ENCODE results near the gene SNAP29. TPM values are rescaled to one million over a fixed set of nuclear protein-coding genes. Genes with fewer than 3 reads are reported as not detected.

Gene SNAP29
- total and polyA plus RNA-seq, 12 donors, result 15.1 to 76.5 (median 24.7) TPM

DNA sequence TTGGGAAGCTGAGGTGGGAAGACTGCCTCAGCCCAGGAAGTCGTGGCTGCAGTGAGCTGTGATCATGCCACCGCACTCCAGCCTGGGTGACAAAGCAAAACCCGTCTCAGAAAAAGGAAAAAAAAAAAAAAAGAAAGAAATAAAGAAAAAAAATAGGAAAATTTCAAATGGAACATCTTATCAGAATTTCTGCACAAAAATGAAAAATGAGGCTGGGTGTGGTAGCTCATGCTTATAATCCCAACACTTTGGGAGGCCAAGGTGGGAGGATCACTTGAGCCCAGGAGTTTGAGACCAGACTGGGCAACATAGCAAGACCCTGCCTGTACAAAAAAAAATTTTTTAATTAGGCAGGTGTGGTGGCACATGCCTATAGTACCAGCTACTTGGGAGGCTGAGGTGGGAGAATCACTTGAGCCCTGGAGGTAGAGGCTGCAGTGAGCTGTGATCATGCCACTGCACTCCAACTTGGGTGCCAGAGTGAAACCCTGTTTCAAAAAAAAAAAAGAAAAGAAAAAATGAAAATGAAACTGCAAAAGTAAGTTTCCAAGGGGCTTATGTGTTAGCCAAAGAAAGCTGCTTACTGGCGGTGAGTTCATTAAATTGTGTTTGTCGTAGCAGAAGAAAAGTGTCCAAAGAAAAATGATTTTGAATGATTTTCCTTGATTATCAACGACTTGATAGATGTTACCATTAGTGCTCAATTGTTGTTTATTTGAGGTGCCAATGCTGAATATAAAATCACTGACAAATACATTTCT, 50.9 kb downstream of the SNAP29 start:
- Histone ChIP-seq H3K4me1 (replicated peaks in 1 of 2) (no peaks in the 10 kb centered on the region), H3K9me3 (replicated peaks in 1 of 3) (no peaks in the 10 kb centered on the region), H3K27me3 (no peaks in the 10 kb centered on the region), H3K4me3 (no peak overlapping the region), H3K27ac (no peak overlapping the region), H3K36me3 (replicated peaks in 1 of 2) (no peaks in the 10 kb centered on the region)
- intact Hi-C loops (cut with DNase I), result no loop called here
- TF ChIP-seq, protein P1, sequence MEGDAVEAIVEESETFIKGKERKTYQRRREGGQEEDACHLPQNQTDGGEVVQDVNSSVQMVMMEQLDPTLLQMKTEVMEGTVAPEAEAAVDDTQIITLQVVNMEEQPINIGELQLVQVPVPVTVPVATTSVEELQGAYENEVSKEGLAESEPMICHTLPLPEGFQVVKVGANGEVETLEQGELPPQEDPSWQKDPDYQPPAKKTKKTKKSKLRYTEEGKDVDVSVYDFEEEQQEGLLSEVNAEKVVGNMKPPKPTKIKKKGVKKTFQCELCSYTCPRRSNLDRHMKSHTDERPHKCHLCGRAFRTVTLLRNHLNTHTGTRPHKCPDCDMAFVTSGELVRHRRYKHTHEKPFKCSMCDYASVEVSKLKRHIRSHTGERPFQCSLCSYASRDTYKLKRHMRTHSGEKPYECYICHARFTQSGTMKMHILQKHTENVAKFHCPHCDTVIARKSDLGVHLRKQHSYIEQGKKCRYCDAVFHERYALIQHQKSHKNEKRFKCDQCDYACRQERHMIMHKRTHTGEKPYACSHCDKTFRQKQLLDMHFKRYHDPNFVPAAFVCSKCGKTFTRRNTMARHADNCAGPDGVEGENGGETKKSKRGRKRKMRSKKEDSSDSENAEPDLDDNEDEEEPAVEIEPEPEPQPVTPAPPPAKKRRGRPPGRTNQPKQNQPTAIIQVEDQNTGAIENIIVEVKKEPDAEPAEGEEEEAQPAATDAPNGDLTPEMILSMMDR (IDR thresholded peaks at IDR 0.05), result no peak
- TF ChIP-seq POLR2A (IDR thresholded peaks at IDR 0.05), result no peak
- 73 to 86% (median 78%) methylated on average over 6 of the region's 6 CpGs for WGBS, 4 donors
- no peak for DNase-seq

DNA sequence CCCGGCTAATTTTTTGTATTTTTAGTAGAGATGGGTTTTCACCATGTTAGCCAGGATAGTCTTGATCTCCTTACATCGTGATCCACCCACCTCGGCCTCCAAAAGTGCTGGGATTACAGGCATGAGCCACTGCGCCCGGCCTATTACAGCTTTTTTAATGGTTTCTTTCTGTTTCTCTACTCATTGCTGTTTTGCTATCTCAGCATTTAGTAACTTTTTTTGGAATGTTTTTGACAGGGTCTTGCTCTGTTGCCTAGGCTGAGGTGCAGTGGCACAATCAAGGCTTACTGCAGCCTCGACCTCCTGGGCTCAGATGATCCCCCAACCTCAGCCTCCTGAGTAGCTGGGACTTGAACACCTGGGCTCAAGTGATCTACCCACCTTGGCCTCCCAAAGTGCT, 53.7 kb downstream of the SNAP29 start:
- no peaks in the 10 kb centered on the region for H3K9me3 ChIP-seq (replicated peaks in 1 of 3)
- no peaks in the 10 kb centered on the region for H3K36me3 ChIP-seq (replicated peaks in 1 of 2)
- no peaks in the 10 kb centered on the region for H3K27me3 ChIP-seq
- intact Hi-C loops (cut with DNase I), result no loop called here
- 84 to 90% (median 89%) methylated on average over 6 of the region's 6 CpGs for WGBS, 4 donors
- H3K4me3 ChIP-seq, result no peak overlapping the region
- peaks cover 0 to 5% of the 10 kb centered on the region in 2 donors for H3K4me1 ChIP-seq (replicated peaks in 1 of 2)
- no peak for TF ChIP-seq POLR2A (IDR thresholded peaks at IDR 0.05)
- TF ChIP-seq, protein P1 (IDR thresholded peaks at IDR 0.05), result no peak
- DNase-seq, result no peak
- H3K27ac ChIP-seq, result no peak overlapping the region

DNA sequence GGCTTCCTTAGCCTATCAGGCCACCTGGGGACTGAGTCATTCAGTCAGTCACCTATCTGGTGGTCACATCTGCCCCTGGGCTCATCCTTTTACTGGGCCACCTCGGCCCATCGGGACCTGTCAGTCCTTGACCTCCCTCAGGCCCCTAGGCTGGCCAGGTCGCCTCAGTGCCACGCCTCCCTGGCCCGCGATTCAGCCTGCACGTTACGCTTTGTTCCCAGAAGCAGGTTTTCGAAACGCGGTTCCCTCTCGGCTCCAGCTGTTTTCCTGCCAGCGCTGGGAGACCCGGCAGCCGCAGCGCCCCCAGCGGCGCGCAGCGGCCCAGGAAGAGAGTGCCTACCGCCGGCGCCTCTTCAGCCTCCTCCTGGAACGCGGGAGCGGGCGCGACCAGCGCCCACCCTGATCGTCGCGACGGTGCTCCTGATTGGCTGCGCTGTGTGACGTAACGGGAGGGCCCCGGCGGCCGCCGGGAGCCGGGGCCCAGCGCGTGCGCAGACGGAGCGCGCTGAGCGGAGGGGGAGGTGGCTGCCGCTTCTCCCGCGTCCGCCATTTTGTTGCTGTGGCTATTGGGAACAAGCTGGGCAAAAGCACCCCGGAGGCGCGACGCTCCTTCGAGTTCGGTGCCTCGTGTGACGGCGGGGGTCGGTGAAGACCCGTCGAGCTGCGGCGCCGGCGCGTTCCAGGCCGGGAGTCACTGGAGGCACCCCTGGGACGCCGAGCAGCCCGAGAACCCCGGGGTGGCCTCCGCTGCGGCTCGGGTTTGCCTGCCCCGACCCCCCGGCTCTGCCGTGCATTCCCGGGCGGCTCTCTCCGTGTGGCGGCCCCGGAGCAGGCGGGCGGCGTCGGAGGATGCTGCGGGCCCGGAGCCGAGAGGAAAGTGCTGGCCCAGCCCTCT, 58.4 kb downstream of the SNAP29 start, which contains the start of gene CRKL:
CRKL (plus strand) TSS at position 492 of the 895 bp plus-strand sequence. CDS start 528 bp downstream, outside the sequence.
- peak within 1 kb of the TSS; percentile 90 to 98 (median 97) for H3K27ac ChIP-seq
- TF ChIP-seq, protein P1 (IDR thresholded peaks at IDR 0.05), result peak; percentile 85 to 97 (median 88)
- peak; percentile 46 to 90 for TF ChIP-seq POLR2A (IDR thresholded peaks at IDR 0.05)
- intact Hi-C loops (cut with DNase I), result no loop called here

DNA sequence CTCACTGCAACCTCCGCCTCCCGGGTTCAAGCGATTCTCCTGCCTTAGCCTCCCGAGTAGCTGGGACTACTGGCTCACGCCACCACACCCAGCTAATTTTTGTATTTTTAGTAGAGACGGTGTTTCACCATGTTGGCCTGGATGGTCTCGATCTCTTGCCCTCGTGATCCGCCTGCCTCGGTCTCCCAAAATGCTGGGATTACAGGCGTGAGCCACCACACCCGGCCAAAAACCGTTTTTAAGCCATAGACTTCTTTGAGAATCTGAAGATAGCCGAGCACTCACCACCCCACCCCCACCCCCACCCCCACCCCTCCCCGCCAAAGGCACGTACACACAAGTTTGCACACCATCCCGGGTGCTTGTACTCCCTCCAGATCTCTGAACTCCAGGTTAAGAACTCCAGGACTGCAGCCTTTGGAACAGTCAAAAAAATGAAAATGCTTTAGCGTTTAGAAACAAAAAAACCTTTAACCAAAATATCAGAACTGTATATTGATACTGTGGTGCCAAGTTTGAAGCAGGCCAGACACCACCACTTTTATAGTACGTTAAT, 59.9 kb downstream of the SNAP29 start:
- no peak for TF ChIP-seq POLR2A (IDR thresholded peaks at IDR 0.05)
- TF ChIP-seq, protein P1 (IDR thresholded peaks at IDR 0.05), result no peak
- H3K4me1 ChIP-seq (replicated peaks in 1 of 2), result peaks cover 15 to 39% of the 10 kb centered on the region in 2 donors
- no peaks in the 10 kb centered on the region for H3K36me3 ChIP-seq (replicated peaks in 1 of 2)
- no peak for DNase-seq
- H3K9me3 ChIP-seq (replicated peaks in 1 of 3), result no peaks in the 10 kb centered on the region
- no peak overlapping the region for H3K27ac ChIP-seq
- peak overlapping the region in 3 of 4 donors; percentile 32 to 93 (median 91) for H3K4me3 ChIP-seq
- WGBS, 4 donors, result 1 to 2% (median 1%) methylated on average over 19 of the region's 19 CpGs
- no peaks in the 10 kb centered on the region for H3K27me3 ChIP-seq
- intact Hi-C loops (cut with DNase I), result no loop called here

More for the DNA sequence above, 58.4 kb downstream of the SNAP29 start, which contains the start of gene CRKL:
- no peaks in the 10 kb centered on the region for H3K9me3 ChIP-seq (replicated peaks in 1 of 3)
- H3K4me3 ChIP-seq, result peak within 1 kb of the TSS; percentile 89 to 98 (median 92)
- peak; percentile 97 to 98 (median 98) for DNase-seq
- H3K4me1 ChIP-seq (replicated peaks in 1 of 2), result peaks cover 15 to 32% of the 10 kb centered on the region in 2 donors
- no peaks in the 10 kb centered on the region for H3K27me3 ChIP-seq
- 0 to 1% (median 1%) methylated on average over 19 to 91 of the region's 92 CpGs for WGBS, 4 donors
- no peaks in the 10 kb centered on the region for H3K36me3 ChIP-seq (replicated peaks in 1 of 2)
